Left ventricle myocardium inferior (tissue), 1 donor: ENCODE data around the gene THSD4. TPM values are rescaled to one million over a fixed set of nuclear protein-coding genes. Genes with fewer than 3 reads are reported as not detected.

ENCODE experiments used
- DNase-seq: peaks from one replicate; pipeline ENCODE4 v3.0.0-alpha.2; 2020
- H3K27ac ChIP-seq: fragments of 200-600 bp; replicated peaks from 2 replicates; pipeline ENCODE4 v1.8.0; 2021
- H3K27me3 ChIP-seq: fragments of 200-600 bp; 2 replicates; pipeline ENCODE4 v1.8.0; 2021; ENCODE audit warnings: low read depth
- H3K36me3 ChIP-seq: fragments of 200-600 bp; 2 replicates; pipeline ENCODE4 v1.8.0; 2021
- H3K4me1 ChIP-seq: fragments of 200-600 bp; 2 replicates; pipeline ENCODE4 v1.8.0; 2021
- H3K4me3 ChIP-seq: fragments of 200-600 bp; 2 replicates; pipeline ENCODE4 v1.8.0; 2021; ENCODE audit warnings: mild to moderate bottlenecking, moderate library complexity
- H3K9me3 ChIP-seq: fragments of 200-600 bp; replicated peaks from 2 replicates; pipeline ENCODE4 v1.8.0; 2021
- CTCF ChIP-seq: fragments of 200-600 bp; IDR thresholded peaks from 2 replicates; pipeline ENCODE4 v1.8.0; 2021; ENCODE audit warnings: antibody characterized with exemption, mild to moderate bottlenecking, borderline replicate concordance
- intact Hi-C: fragments of 100-400 bp; cut with micrococcal nuclease; formaldehyde crosslinking; loops from one replicate; pipeline ENCODE4 v1.11.0; 2022
- total RNA-seq: library from RNA; stranded (reverse); fragmentation: NEBNext Ultra II Directional; extraction: Animal tissue kit (Norgen Biotek cat#: 25700); gene quantifications from one replicate; pipeline ENCODE4 v1.2.1, GENCODE V29; 2021
- donor health status: DM: no; HTN: yes; CAD: no; lungs with severe emphysema.

THSD4 gene
- total RNA-seq, 1 donor from 2014 or later, result 95.8 TPM

- no peak for DNase-seq
- Histone ChIP-seq H3K27me3 (no peaks in the 10 kb centered on the region), H3K9me3 (no peaks in the 10 kb centered on the region), H3K27ac (peak overlapping the region; percentile 42), H3K4me1 (peaks cover 47% of the 10 kb centered on the region), H3K4me3 (no peak overlapping the region), H3K36me3 (no peaks in the 10 kb centered on the region)
- no peak for TF ChIP-seq CTCF
- intact Hi-C loops, result no loop called here
Observed at GRCh38 chr15:71349736-71350526, 234.7 kb downstream of the THSD4 start.

GRCh38 chr15:71350622-71351378 is 235.5 kb downstream of the THSD4 start:
- H3K36me3 ChIP-seq, result no peaks in the 10 kb centered on the region
- H3K27me3 ChIP-seq, result no peaks in the 10 kb centered on the region
- H3K4me1 ChIP-seq, result peaks cover 53% of the 10 kb centered on the region
- H3K9me3 ChIP-seq, result no peaks in the 10 kb centered on the region
- TF ChIP-seq CTCF, result no peak
- H3K4me3 ChIP-seq, result no peak overlapping the region
- intact Hi-C loops, result no loop called here
- no peak for DNase-seq
- no peak overlapping the region for H3K27ac ChIP-seq

GRCh38 chr15:71352125-71352524 is 236.9 kb downstream of the THSD4 start:
- Histone ChIP-seq H3K27me3 (no peaks in the 10 kb centered on the region), H3K4me3 (no peak overlapping the region), H3K9me3 (no peaks in the 10 kb centered on the region), H3K36me3 (no peaks in the 10 kb centered on the region), H3K4me1 (peaks cover 65% of the 10 kb centered on the region), H3K27ac (peak overlapping the region; percentile 18)
- no peak for DNase-seq
- TF ChIP-seq CTCF, result no peak
- intact Hi-C loops, result no loop called here

- Histone ChIP-seq H3K27ac (peak overlapping the region; percentile 18), H3K4me3 (no peak overlapping the region), H3K27me3 (no peaks in the 10 kb centered on the region), H3K9me3 (no peaks in the 10 kb centered on the region), H3K4me1 (peaks cover 72% of the 10 kb centered on the region), H3K36me3 (no peaks in the 10 kb centered on the region)
- TF ChIP-seq CTCF, result no peak
- no peak for DNase-seq
- intact Hi-C loops, result no loop called here
Observed at GRCh38 chr15:71352765-71353164, 237.5 kb downstream of the THSD4 start.

- no peak for TF ChIP-seq CTCF
- intact Hi-C loops, result no loop called here
- H3K9me3 ChIP-seq, result no peaks in the 10 kb centered on the region
- H3K4me3 ChIP-seq, result no peak overlapping the region
- H3K27ac ChIP-seq, result no peak overlapping the region
- no peaks in the 10 kb centered on the region for H3K36me3 ChIP-seq
- peaks cover 76% of the 10 kb centered on the region for H3K4me1 ChIP-seq
- H3K27me3 ChIP-seq, result no peaks in the 10 kb centered on the region
- no peak for DNase-seq
Observed at GRCh38 chr15:71353171-71353570, 237.9 kb downstream of the THSD4 start.
